HepG2 (cell line): ENCODE results near the gene TRIM9.

ENCODE experiments used
- CEBPG ChIP-seq: IDR thresholded peaks from 2 replicates; pipeline ENCODE4 v1.6.1; 2016
- NCOR1 ChIP-seq: fragments of 200-600 bp; sonication (generic); IDR thresholded peaks from 2 replicates; pipeline ENCODE4 v1.7.0; 2017; ENCODE audit warnings: antibody characterized with exemption, low read length, borderline replicate concordance
- REPIN1 ChIP-seq: sonication (generic); formaldehyde crosslinking; IDR thresholded peaks from 2 replicates; pipeline ENCODE4 v1.8.0; 2022; ENCODE audit warnings: missing genetic modification reagents, low read depth, mild to moderate bottlenecking, borderline replicate concordance
- TF ChIP-seq, protein P1 (sequence below), 2 experiments: fragments of 450-650 bp in 1 of 2; sonication (generic) in 1 of 2; formaldehyde crosslinking in 1 of 2; IDR thresholded peaks; 2 replicates each; pipeline versions ENCODE4 v1.6.1 to v1.8.0; 2016 to 2022; ENCODE audit warnings: antibody characterized with exemption in 1 of 2, mild to moderate bottlenecking in 1 of 2, missing genetic modification reagents in 1 of 2
- TF ChIP-seq, protein P2 (sequence below): sonication (generic); formaldehyde crosslinking; IDR thresholded peaks from 2 replicates; pipeline ENCODE4 v1.4.0; 2020; ENCODE audit warnings: mild to moderate bottlenecking, missing genetic modification reagents
- TF ChIP-seq, protein P3 (sequence below): sonication (generic); formaldehyde crosslinking; IDR thresholded peaks from 2 replicates; pipeline ENCODE4 v1.8.0; 2023; ENCODE audit warnings: mild to moderate bottlenecking, missing genetic modification reagents
- TF ChIP-seq, protein P4 (sequence below): sonication (generic); formaldehyde crosslinking; IDR thresholded peaks from 2 replicates; pipeline ENCODE4 v1.5.0; 2020; ENCODE audit warnings: mild to moderate bottlenecking, missing genetic modification reagents, moderate library complexity

DNA sequence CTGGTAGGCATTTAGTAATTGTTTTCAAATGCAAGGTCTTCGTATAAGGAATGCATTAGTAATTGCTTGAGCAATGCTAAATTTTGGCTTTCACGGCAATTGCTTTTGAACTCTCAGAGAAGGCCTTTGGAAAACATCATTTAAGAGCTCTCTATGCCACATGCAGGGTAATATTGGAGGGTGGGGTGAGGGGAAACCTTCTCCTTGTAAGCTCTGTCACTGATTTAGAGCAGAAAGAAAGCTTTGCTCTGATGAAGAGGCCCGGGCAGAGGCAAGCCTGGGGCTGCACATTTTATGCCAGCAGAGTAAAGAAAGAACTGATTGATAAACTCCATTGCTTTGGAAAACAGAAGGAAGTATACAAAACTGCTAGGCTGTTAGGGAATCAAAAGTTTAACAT lies 70.9 kb downstream of the TRIM9 start:
- TF ChIP-seq NCOR1 (no peak), REPIN1 (CRISPR knock-in tag) (no peak), CEBPG (CRISPR knock-in tag) (no peak)
- TF ChIP-seq, protein P1, sequence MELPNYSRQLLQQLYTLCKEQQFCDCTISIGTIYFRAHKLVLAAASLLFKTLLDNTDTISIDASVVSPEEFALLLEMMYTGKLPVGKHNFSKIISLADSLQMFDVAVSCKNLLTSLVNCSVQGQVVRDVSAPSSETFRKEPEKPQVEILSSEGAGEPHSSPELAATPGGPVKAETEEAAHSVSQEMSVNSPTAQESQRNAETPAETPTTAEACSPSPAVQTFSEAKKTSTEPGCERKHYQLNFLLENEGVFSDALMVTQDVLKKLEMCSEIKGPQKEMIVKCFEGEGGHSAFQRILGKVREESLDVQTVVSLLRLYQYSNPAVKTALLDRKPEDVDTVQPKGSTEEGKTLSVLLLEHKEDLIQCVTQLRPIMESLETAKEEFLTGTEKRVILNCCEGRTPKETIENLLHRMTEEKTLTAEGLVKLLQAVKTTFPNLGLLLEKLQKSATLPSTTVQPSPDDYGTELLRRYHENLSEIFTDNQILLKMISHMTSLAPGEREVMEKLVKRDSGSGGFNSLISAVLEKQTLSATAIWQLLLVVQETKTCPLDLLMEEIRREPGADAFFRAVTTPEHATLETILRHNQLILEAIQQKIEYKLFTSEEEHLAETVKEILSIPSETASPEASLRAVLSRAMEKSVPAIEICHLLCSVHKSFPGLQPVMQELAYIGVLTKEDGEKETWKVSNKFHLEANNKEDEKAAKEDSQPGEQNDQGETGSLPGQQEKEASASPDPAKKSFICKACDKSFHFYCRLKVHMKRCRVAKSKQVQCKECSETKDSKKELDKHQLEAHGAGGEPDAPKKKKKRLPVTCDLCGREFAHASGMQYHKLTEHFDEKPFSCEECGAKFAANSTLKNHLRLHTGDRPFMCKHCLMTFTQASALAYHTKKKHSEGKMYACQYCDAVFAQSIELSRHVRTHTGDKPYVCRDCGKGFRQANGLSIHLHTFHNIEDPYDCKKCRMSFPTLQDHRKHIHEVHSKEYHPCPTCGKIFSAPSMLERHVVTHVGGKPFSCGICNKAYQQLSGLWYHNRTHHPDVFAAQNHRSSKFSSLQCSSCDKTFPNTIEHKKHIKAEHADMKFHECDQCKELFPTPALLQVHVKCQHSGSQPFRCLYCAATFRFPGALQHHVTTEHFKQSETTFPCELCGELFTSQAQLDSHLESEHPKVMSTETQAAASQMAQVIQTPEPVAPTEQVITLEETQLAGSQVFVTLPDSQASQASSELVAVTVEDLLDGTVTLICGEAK (IDR thresholded peaks at IDR 0.05) = no peak
- TF ChIP-seq, protein P1 (CRISPR knock-in tag; IDR thresholded peaks at IDR 0.05) = no peak
- TF ChIP-seq, protein P2, sequence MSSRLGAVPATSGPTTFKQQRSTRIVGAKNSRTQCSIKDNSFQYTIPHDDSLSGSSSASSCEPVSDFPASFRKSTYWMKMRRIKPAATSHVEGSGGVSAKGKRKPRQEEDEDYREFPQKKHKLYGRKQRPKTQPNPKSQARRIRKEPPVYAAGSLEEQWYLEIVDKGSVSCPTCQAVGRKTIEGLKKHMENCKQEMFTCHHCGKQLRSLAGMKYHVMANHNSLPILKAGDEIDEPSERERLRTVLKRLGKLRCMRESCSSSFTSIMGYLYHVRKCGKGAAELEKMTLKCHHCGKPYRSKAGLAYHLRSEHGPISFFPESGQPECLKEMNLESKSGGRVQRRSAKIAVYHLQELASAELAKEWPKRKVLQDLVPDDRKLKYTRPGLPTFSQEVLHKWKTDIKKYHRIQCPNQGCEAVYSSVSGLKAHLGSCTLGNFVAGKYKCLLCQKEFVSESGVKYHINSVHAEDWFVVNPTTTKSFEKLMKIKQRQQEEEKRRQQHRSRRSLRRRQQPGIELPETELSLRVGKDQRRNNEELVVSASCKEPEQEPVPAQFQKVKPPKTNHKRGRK = no peak
- TF ChIP-seq, protein P3, sequence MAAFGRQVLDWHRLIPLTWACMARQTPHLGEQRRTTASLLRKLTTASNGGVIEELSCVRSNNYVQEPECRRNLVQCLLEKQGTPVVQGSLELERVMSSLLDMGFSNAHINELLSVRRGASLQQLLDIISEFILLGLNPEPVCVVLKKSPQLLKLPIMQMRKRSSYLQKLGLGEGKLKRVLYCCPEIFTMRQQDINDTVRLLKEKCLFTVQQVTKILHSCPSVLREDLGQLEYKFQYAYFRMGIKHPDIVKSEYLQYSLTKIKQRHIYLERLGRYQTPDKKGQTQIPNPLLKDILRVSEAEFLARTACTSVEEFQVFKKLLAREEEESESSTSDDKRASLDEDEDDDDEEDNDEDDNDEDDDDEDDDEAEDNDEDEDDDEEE (CRISPR knock-in tag) = no peak
- TF ChIP-seq, protein P4, sequence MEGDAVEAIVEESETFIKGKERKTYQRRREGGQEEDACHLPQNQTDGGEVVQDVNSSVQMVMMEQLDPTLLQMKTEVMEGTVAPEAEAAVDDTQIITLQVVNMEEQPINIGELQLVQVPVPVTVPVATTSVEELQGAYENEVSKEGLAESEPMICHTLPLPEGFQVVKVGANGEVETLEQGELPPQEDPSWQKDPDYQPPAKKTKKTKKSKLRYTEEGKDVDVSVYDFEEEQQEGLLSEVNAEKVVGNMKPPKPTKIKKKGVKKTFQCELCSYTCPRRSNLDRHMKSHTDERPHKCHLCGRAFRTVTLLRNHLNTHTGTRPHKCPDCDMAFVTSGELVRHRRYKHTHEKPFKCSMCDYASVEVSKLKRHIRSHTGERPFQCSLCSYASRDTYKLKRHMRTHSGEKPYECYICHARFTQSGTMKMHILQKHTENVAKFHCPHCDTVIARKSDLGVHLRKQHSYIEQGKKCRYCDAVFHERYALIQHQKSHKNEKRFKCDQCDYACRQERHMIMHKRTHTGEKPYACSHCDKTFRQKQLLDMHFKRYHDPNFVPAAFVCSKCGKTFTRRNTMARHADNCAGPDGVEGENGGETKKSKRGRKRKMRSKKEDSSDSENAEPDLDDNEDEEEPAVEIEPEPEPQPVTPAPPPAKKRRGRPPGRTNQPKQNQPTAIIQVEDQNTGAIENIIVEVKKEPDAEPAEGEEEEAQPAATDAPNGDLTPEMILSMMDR (CRISPR knock-in tag) = no peak
